HepG2 (cell line): Measurements from ENCODE around the gene FAM234A. TPM values are rescaled to one million over a fixed set of nuclear protein-coding genes. Genes with fewer than 3 reads are reported as not detected.

Source experiments
- ATAC-seq: fragments of 200-7000 bp; cut with Tn5 transposase; 3 replicates; pipeline ENCODE4 v1.9.1; 2020; ENCODE audit warnings: mild to moderate bottlenecking, moderate library complexity
- Bru-seq: library from RNA; stranded (reverse); fragments of 400-500 nt; gene quantifications from one replicate; lab custom pipeline; 2021; lab: Mats Ljungman, UMichigan
- BruChase-seq, 2 experiments: library from RNA; stranded (reverse); fragments of 400-500 nt; gene quantifications; one replicate each; lab custom pipeline; 2021; lab: Mats Ljungman, UMichigan
- BruUV-seq: library from RNA; stranded (reverse); fragments of 400-500 nt; replicated peaks from 2 replicates; lab custom pipeline; 2021; lab: Mats Ljungman, UMichigan
- CTCF ChIA-PET: fragments of 300-600 bp; formaldehyde crosslinking; extraction: SDS; loops from one replicate; lab custom pipeline; 2021; ENCODE audit warnings: low total read pairs, inconsistent platforms, low intra/inter-chr PET ratio; lab: Yijun Ruan, JAX
- POLR2A ChIA-PET: fragments of 350-600 bp; sonication (Branson Sonifier 250); formaldehyde crosslinking; loops from one replicate; lab custom pipeline; 2020; ENCODE audit warnings: antibody characterized with exemption, inconsistent platforms; lab: Yijun Ruan, JAX
- DNase-seq: peaks from one replicate; pipeline ENCODE4 v3.0.0-alpha.2; 2015; ENCODE audit warnings: low spot score
- FAIRE-seq: peaks from 3 replicates; lab custom pipeline; 2011; peaks lifted over from hg19 to GRCh38; lab: Jason Lieb, UNC
- H2AFZ ChIP-seq: one replicate; pipeline ENCODE4 v1.6.1; 2011; ENCODE audit warnings: low read length, inconsistent platforms
- H3K27ac ChIP-seq: fragments of 300-600 bp; 3 replicates; pipeline ENCODE4 v1.8.0; 2011; ENCODE audit warnings: mixed run types, mild to moderate bottlenecking, mixed read lengths, low read length, inconsistent platforms; ENCODE audit not compliant: insufficient read depth; ENCODE audit errors: extremely low read length
- H3K27me3 ChIP-seq, 2 experiments: fragments of 200-600 bp in 1 of 2; 2 replicates in 1 of 2; 3 replicates in 1 of 2; pipeline versions ENCODE4 v1.6.0 to v1.8.0; 2011; ENCODE audit warnings: low read length in 2 of 2, mild to moderate bottlenecking in 2 of 2, moderate library complexity in 2 of 2, inconsistent platforms in 1 of 2; ENCODE audit not compliant: insufficient read depth in 2 of 2, control insufficient read depth in 1 of 2
- H3K36me3 ChIP-seq, 2 experiments: fragments of 200-600 bp in 1 of 2; replicated peaks in 1 of 2; 2 replicates in 1 of 2; 3 replicates in 1 of 2; pipeline versions ENCODE4 v1.5.1 to v1.8.0; 2011; ENCODE audit warnings: low read length in 2 of 2, inconsistent platforms in 1 of 2; ENCODE audit not compliant: insufficient read depth in 2 of 2, control insufficient read depth in 1 of 2
- H3K4me1 ChIP-seq: 2 replicates; pipeline ENCODE4 v1.5.1; 2012; ENCODE audit warnings: low read length, inconsistent platforms; ENCODE audit not compliant: insufficient read depth
- H3K4me2 ChIP-seq: 2 replicates; pipeline ENCODE4 v1.6.0; 2011; ENCODE audit warnings: low read depth, low read length, inconsistent platforms
- H3K4me3 ChIP-seq, 3 experiments: fragments of 200-600 bp in 1 of 3; sonication (generic), shearing (Covaris generic) in 1 of 3; replicated peaks in 1 of 3; 2 replicates each; pipeline ENCODE4 v1.5.1; 2011 to 2016; ENCODE audit warnings: low read length in 3 of 3, inconsistent platforms in 2 of 3, low read depth in 2 of 3, mild to moderate bottlenecking in 2 of 3, control low read depth in 1 of 3, mixed read lengths in 1 of 3; ENCODE audit not compliant: insufficient read depth in 1 of 3
- H3K79me2 ChIP-seq: one replicate; pipeline ENCODE4 v1.6.1; 2011; ENCODE audit warnings: low read length, inconsistent platforms; ENCODE audit not compliant: insufficient read depth
- H3K9ac ChIP-seq: 2 replicates; pipeline ENCODE4 v1.6.0; 2011; ENCODE audit warnings: mild to moderate bottlenecking, low read depth, low read length, inconsistent platforms; ENCODE audit not compliant: insufficient read depth
- H3K9me3 ChIP-seq: 2 replicates; pipeline ENCODE4 v1.5.1; 2012; ENCODE audit warnings: mild to moderate bottlenecking, low read length
- H4K20me1 ChIP-seq: 2 replicates; pipeline ENCODE4 v1.6.0; 2011; ENCODE audit warnings: inconsistent platforms, mild to moderate bottlenecking, low read length, moderate library complexity; ENCODE audit not compliant: insufficient read depth
- CREM ChIP-seq, 2 experiments: sonication (generic) in 1 of 2; formaldehyde crosslinking in 1 of 2; IDR thresholded peaks; 2 replicates each; pipeline versions ENCODE4 v1.4.0 to v1.6.1; 2016 to 2020; ENCODE audit warnings: antibody characterized with exemption in 1 of 2, mild to moderate bottlenecking in 1 of 2, missing genetic modification reagents in 1 of 2
- FLYWCH1 ChIP-seq: sonication (generic); formaldehyde crosslinking; IDR thresholded peaks from 2 replicates; pipeline ENCODE4 v1.8.1; 2023; ENCODE audit warnings: mild to moderate bottlenecking, missing genetic modification reagents
- KDM2A ChIP-seq: sonication (generic); formaldehyde crosslinking; IDR thresholded peaks from 2 replicates; pipeline ENCODE4 v1.4.0; 2020; ENCODE audit warnings: low read depth, missing genetic modification reagents, borderline replicate concordance
- TARDBP ChIP-seq: sonication (generic); formaldehyde crosslinking; IDR thresholded peaks from 2 replicates; pipeline ENCODE4 v1.8.0; 2022; ENCODE audit warnings: mild to moderate bottlenecking, missing genetic modification reagents
- TEF ChIP-seq: sonication (generic); formaldehyde crosslinking; IDR thresholded peaks from 2 replicates; pipeline ENCODE4 v1.5.0; 2020; ENCODE audit warnings: missing genetic modification reagents
- ZKSCAN1 ChIP-seq: fragments of 150-350 bp; IDR thresholded peaks from 2 replicates; pipeline ENCODE4 v1.6.1; 2014; ENCODE audit warnings: low read length
- ZNF335 ChIP-seq: sonication (generic); formaldehyde crosslinking; IDR thresholded peaks from 2 replicates; pipeline ENCODE4 v1.4.0; 2020; ENCODE audit warnings: missing genetic modification reagents
- ZNF350 ChIP-seq: sonication (generic); formaldehyde crosslinking; IDR thresholded peaks from 2 replicates; pipeline ENCODE4 v1.4.0; 2020; ENCODE audit warnings: mild to moderate bottlenecking, low read depth, missing genetic modification reagents, borderline replicate concordance
- ZNF383 ChIP-seq: sonication (generic); formaldehyde crosslinking; IDR thresholded peaks from 2 replicates; pipeline ENCODE4 v1.4.0; 2020; ENCODE audit warnings: missing genetic modification reagents, mild to moderate bottlenecking, borderline replicate concordance
- ZNF44 ChIP-seq: sonication (generic); formaldehyde crosslinking; IDR thresholded peaks from 2 replicates; pipeline ENCODE4 v1.5.1; 2020; ENCODE audit warnings: mild to moderate bottlenecking, missing genetic modification reagents
- ZNF549 ChIP-seq: sonication (generic); formaldehyde crosslinking; IDR thresholded peaks from 2 replicates; pipeline ENCODE4 v1.5.0; 2020; ENCODE audit warnings: missing genetic modification reagents
- ZNF572 ChIP-seq: sonication (generic); formaldehyde crosslinking; IDR thresholded peaks from 2 replicates; pipeline ENCODE4 v1.5.1; 2020; ENCODE audit warnings: mild to moderate bottlenecking, missing genetic modification reagents
- ZNF652 ChIP-seq: IDR thresholded peaks from 2 replicates; pipeline ENCODE4 v1.6.1; 2016; ENCODE audit warnings: low read depth, borderline replicate concordance
- ZNF788 ChIP-seq: sonication (generic); formaldehyde crosslinking; IDR thresholded peaks from 2 replicates; pipeline ENCODE4 v1.5.0; 2020; ENCODE audit warnings: mild to moderate bottlenecking, missing genetic modification reagents, borderline replicate concordance
- WGBS: methylation state at CpG from one replicate; pipeline ENCODE4 v1.1.6; 2017; ENCODE audit warnings: low lambda C conversion rate; 5-methylcytosine and 5-hydroxymethylcytosine counted together
- in situ Hi-C: cut with HindIII; loops from 2 replicates; pipeline ENCODE4 v1.10.0; 2017; ENCODE audit warnings: low pct_unique_long_range_greater_than_20kb; ENCODE audit not compliant: extremely low pct_ligation_motif_present
- intact Hi-C: fragments of 100-400 bp; cut with micrococcal nuclease; formaldehyde crosslinking; loops from one replicate; pipeline ENCODE4 v1.10.0; 2022; ENCODE audit not compliant: unreplicated experiment
- long read RNA-seq, 2 experiments: library from RNA in 1 of 2; library from polyadenylated mRNA in 1 of 2; stranded (forward) in 1 of 2; unstranded in 1 of 2; transcript quantifications; one replicate each; pipeline ENCODE4 v2.0.0, GENCODE V29; 2019 to 2022
- polyA minus RNA-seq, 3 experiments: library from RNA; depleted of rRNA, polyadenylated mRNA; stranded (reverse); fragments of >200 nt; gene quantifications; 2 replicates each; pipeline ENCODE4 v1.2.3, GENCODE V29; 2011; ENCODE audit warnings: low replicate concordance in 1 of 3
- polyA plus RNA-seq, 8 experiments: library from polyadenylated mRNA; depleted of rRNA in 3 of 8; stranded (reverse) in 7 of 8; unstranded in 1 of 8; fragments of >200 nt; fragmentation: Illumina TruSeq in 4 of 8; extraction: Trizol in 4 of 8; gene quantifications; 2 replicates each; pipeline versions ENCODE4 v1.2.1 to v1.2.3, GENCODE V29; 2011 to 2016; ENCODE audit warnings: low read depth in 4 of 8, missing spikeins in 1 of 8, mixed read lengths in 1 of 8; ENCODE audit not compliant: insufficient read depth in 1 of 8
- total RNA-seq, 5 experiments: library from RNA; depleted of rRNA; stranded (reverse); fragments of >200 nt; fragmentation: Illumina TruSeq; extraction: Trizol; gene quantifications; 2 replicates each; pipeline ENCODE4 v1.2.3, GENCODE V29; 2016; ENCODE audit warnings: low read depth in 1 of 5
- TF ChIP-seq, protein P1 (sequence below): sonication (generic); formaldehyde crosslinking; IDR thresholded peaks from 2 replicates; pipeline ENCODE4 v1.9.0; 2022; ENCODE audit warnings: missing genetic modification reagents, mild to moderate bottlenecking, borderline replicate concordance

Gene FAM234A
- total RNA-seq (2016; rRNA removed; fragmentation: Illumina TruSeq; extraction: Trizol) (15.5 and 29.2 TPM in 2 replicates), polyA plus RNA-seq (2011; rRNA removed) (34.4 and 40.2 TPM in 2 replicates), polyA minus RNA-seq (2011; rRNA and poly(A)+ RNA removed; ENCODE audit: low replicate concordance) (12.9 and 44.2 TPM in 2 replicates), Bru-seq, nascent RNA (percentile 50 among the genes with signal in this experiment), BruChase-seq, experiment 1, labeled RNA remaining after a 6-hour chase (percentile 52 among the genes with signal in this experiment), BruChase-seq, experiment 2, labeled RNA remaining after a 2-hour chase (percentile 48 among the genes with signal in this experiment)
- total RNA-seq (2016; cell fraction: cytosol; rRNA removed; fragmentation: Illumina TruSeq; extraction: Trizol; ENCODE audit: low read depth): 11.6 and 13.4 TPM in 2 replicates
- 15.3 and 31.7 TPM in 2 replicates for total RNA-seq (2016; cell fraction: insoluble cytoplasmic fraction; rRNA removed; fragmentation: Illumina TruSeq; extraction: Trizol)
- total RNA-seq (2016; cell fraction: membrane; rRNA removed; fragmentation: Illumina TruSeq; extraction: Trizol): 31.9 and 37.8 TPM in 2 replicates
- total RNA-seq (2016; cell fraction: nucleus; rRNA removed; fragmentation: Illumina TruSeq; extraction: Trizol): 27.3 and 30.0 TPM in 2 replicates
- 26.3 and 36.7 TPM in 2 replicates for polyA plus RNA-seq (2011; cell fraction: cytosol; rRNA removed)
- 59.9 and 63.5 TPM in 2 replicates for polyA plus RNA-seq (2011; cell fraction: nucleus; rRNA removed)
- polyA plus RNA-seq (2012): 41.7 and 43.9 TPM in 2 replicates
- polyA plus RNA-seq (2016; cell fraction: cytosol; fragmentation: Illumina TruSeq; extraction: Trizol; ENCODE audit: low read depth): 14.9 and 22.9 TPM in 2 replicates
- 19.9 and 25.2 TPM in 2 replicates for polyA plus RNA-seq (2016; cell fraction: insoluble cytoplasmic fraction; fragmentation: Illumina TruSeq; extraction: Trizol; ENCODE audit: low read depth)
- polyA plus RNA-seq (2016; cell fraction: membrane; fragmentation: Illumina TruSeq; extraction: Trizol; ENCODE audit: low read depth): 32.6 and 36.0 TPM in 2 replicates
- 60.5 and 64.6 TPM in 2 replicates for polyA plus RNA-seq (2016; cell fraction: nucleus; fragmentation: Illumina TruSeq; extraction: Trizol; ENCODE audit: insufficient read depth, low read depth)
- 18.8 and 24.3 TPM in 2 replicates for polyA minus RNA-seq (2011; cell fraction: cytosol; rRNA and poly(A)+ RNA removed)
- 14.2 and 16.0 TPM in 2 replicates for polyA minus RNA-seq (2011; cell fraction: nucleus; rRNA and poly(A)+ RNA removed)
- long read RNA-seq, experiment 1, transcript FAM234A-203 (13 exons, 3,213 nt): major isoform, 14 of 49 reads
- long read RNA-seq, experiment 1, partial matches to known transcripts: 26 of 49 reads
- long read RNA-seq, experiment 1, other reads (novel, unspliced or antisense): 9 of 49 reads
- long read RNA-seq, experiment 2, transcript FAM234A-203 (13 exons, 3,213 nt): major isoform, 31 of 105 reads
- long read RNA-seq, experiment 2, partial matches to known transcripts: 61 of 105 reads
- long read RNA-seq, experiment 2, other reads (novel, unspliced or antisense): 12 of 105 reads

DNA sequence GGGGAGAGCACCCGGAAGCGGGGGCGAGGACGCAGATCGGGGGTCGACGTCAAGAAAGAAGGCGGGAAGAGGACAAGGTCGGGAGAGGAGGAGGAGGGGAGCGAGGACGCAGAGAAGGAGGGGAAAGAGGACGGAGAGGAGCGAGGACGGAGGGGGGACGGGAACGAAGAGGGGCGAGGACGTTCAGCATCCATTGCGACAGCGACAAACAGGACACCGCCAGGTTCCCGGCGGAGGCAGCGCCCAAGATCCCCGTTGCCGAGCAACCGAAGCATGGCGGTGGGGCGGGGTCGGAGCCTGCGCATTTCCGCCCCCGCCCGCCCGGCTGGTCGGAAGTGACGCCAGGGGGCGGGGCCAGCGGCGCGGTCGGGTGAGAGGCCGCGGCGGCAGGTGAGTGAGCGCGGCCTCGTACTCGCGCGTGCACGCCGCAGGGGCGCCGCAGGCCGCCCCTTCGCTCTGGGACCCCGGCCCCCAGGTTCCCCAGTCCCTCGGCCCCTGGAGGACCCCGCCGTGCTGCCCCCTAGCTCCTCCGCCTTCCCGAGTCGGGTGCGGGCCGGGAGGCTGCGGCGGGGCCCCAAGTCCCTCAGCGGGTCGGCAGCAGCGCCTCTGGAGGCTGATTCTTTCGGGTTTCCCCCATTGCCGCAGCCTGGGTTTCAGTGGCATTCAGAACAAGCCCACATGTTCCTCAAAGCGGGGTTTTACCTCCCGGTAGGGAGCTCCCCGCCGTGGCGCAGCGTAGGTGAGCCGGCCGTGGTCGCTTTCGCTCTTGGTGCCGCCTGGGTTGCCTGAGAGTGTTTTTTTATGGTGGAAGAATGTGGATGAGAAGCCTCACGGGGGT is at the start of gene FAM234A:
TSS of gene FAM234A (plus strand) at position 354 of the 838 bp plus-strand sequence. CDS start 19,593 bp downstream, outside the sequence.
- H3K4me1 ChIP-seq: peaks cover 15% of the 10 kb centered on the region
- peak within 1 kb of the TSS; percentile 73 to 84 (median 81) for H3K4me3 ChIP-seq
- peak within 1 kb of the TSS; percentile 89 for H3K9ac ChIP-seq
- 1% methylated on average over 22 of the region's 85 CpGs for WGBS
- no peaks in the 10 kb centered on the region for H3K79me2 ChIP-seq
- peak; percentile 87 for DNase-seq
- H4K20me1 ChIP-seq: no peaks in the 10 kb centered on the region
- H3K4me2 ChIP-seq: peak within 1 kb of the TSS; percentile 92
- ATAC-seq: peak; percentile 86
- ChIA-PET CTCF (no interaction called here), POLR2A (interaction anchor here (0.7 to 1.9 kb wide), 14 partner anchors 10 to 267 kb away, joined by 3 to 11 read pairs (median 4); partner anchors contain the start of genes ARHGDIG, AXIN1, MRPL28 and POLR3K)
- BruUV-seq: no TSS peak
- in situ Hi-C loops: no loop called here
- intact Hi-C loops: loop anchor here (5.0 kb wide), 1 partner anchor 53 kb away; no protein-coding TSS in a partner anchor
- peak; percentile 66 for FAIRE-seq
- H3K27me3 ChIP-seq: no peaks in the 10 kb centered on the region; a peak in 1 of 5 replicates
- H2AFZ ChIP-seq: peak within 1 kb of the TSS; percentile 74
- H3K27ac ChIP-seq: peak within 1 kb of the TSS; percentile 85
- H3K9me3 ChIP-seq: no peaks in the 10 kb centered on the region
- no peaks in the 10 kb centered on the region for H3K36me3 ChIP-seq
- no peak for TF ChIP-seq ZNF652 (CRISPR knock-in tag)
- peak; percentile 58 for TF ChIP-seq CREM (IDR thresholded peaks at IDR 0.05)
- no peak for TF ChIP-seq CREM (CRISPR knock-in tag; IDR thresholded peaks at IDR 0.05)
- no peak for TF ChIP-seq FLYWCH1 (CRISPR knock-in tag)
- no peak for TF ChIP-seq ZKSCAN1
- TF ChIP-seq TEF (CRISPR knock-in tag): no peak
- peak; percentile 64 for TF ChIP-seq ZNF350 (CRISPR knock-in tag)
- no peak for TF ChIP-seq ZNF335
- TF ChIP-seq ZNF788 (CRISPR knock-in tag): peak; percentile 56; the same call in 1 of the 2 replicates
- TF ChIP-seq ZNF572 (CRISPR knock-in tag): peak; percentile 63; the same call in 1 of the 2 replicates
- TF ChIP-seq ZNF549 (CRISPR knock-in tag): no peak
- peak; percentile 62; the same call in 1 of the 2 replicates for TF ChIP-seq KDM2A (CRISPR knock-in tag)
- TF ChIP-seq ZNF383 (CRISPR knock-in tag): no peak
- TF ChIP-seq, protein P1, sequence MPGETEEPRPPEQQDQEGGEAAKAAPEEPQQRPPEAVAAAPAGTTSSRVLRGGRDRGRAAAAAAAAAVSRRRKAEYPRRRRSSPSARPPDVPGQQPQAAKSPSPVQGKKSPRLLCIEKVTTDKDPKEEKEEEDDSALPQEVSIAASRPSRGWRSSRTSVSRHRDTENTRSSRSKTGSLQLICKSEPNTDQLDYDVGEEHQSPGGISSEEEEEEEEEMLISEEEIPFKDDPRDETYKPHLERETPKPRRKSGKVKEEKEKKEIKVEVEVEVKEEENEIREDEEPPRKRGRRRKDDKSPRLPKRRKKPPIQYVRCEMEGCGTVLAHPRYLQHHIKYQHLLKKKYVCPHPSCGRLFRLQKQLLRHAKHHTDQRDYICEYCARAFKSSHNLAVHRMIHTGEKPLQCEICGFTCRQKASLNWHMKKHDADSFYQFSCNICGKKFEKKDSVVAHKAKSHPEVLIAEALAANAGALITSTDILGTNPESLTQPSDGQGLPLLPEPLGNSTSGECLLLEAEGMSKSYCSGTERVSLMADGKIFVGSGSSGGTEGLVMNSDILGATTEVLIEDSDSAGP (CRISPR knock-in tag): peak; percentile 74; the same call in 1 of the 2 replicates
- peak; percentile 21; the same call in 1 of the 2 replicates for TF ChIP-seq TARDBP
- no peak for TF ChIP-seq ZNF44
